ENCODE results near the gene SLC9C1.

SLC9C1 gene

GRCh38 chr3:112307557-112307956 lies 13.5 kb upstream of the SLC9C1 start:
- in situ Hi-C loops (cut with MboI; ENCODE audit: low sequenced_read_pairs), result no loop called here

DNA sequence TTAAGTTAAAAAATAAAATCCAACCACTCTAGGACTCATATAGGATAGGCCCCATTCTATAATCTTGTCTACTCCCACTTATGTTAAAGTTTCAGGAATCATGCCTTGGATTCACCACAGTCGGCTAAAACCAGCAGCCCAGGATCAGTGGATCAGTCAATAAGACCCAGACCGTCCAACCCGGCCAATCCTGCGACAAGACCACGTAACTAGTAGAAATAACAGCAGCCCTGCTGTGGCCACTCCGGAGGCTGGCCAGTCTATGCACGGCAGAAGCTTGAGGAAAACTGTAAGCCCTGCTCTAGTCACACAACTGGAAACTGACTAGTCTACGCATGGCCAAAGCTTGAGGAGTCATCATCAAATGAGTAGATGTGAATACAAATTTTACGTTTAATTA lies 12.8 kb upstream of the SLC9C1 start:
- in situ Hi-C loops (cut with MboI; ENCODE audit: low sequenced_read_pairs), result no loop called here

- in situ Hi-C loops (cut with MboI; ENCODE audit: low sequenced_read_pairs), result no loop called here
These were observed 10.6 kb upstream of the SLC9C1 start for GRCh38 chr3:112304611-112305010.

DNA sequence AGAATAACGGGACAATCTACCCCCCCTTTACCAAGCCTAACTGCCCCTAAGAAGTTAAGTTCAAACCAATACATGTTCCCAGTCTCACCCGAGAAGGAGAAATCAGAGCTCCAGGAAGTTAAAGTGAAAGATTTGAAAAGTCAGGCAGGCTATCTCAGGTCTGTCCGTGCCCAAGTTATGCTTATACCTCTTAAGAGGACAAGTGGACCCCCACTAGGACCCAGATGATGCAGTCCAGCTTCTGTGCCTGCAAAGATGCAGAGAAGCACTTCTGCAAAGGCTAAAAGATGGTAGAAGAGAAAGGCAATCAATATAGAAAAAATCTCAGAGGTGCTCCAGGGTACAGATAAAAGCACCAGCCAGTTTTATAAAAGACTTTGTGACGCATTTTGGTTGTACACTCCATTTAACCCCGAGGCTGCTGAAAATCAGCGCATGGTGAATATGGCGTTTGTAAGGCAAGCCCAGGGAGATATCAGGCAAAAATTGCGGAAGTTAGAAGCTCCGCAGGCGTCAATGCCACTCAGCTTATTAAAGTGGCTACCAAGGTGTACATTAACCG lies 9.8 kb upstream of the SLC9C1 start:
- in situ Hi-C loops (cut with MboI; ENCODE audit: low sequenced_read_pairs), result no loop called here

- in situ Hi-C loops (cut with MboI; ENCODE audit: low sequenced_read_pairs), result no loop called here
These were observed 9.1 kb upstream of the SLC9C1 start for GRCh38 chr3:112302881-112303763.

DNA sequence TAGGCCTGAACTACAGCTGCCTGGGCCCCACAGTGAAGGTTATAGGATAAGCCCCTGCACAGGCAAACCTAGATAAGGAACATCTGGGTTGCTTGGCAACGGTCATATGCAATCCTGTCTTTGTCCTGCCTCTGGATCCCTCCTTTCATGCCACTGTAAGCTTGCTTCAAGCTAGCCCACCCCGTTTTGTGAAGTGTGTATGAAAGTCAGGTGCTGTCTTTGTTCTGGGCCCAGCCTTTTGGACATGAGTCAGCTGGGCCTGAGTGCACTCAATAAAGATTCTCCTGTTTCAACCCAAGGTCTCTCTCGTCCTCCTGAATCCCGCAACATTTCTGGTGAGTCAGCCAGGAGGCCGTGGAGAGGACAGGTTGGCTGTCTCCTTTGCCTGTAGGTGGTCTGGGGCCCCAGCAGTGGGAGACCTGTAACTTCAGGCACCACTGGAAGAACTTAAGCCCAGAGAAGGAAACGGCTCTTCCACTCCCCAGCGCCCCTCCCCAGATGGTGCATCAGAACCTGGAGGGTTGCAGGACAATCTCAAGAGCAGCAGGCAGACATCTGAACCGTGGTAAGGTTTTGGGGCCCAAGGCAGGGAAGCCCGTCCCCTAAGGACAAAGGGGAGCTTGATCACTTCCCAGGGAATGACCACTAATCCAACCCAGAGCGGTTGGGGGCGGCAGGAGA lies 8.3 kb upstream of the SLC9C1 start:
- in situ Hi-C loops (cut with MboI; ENCODE audit: low sequenced_read_pairs), result no loop called here

GRCh38 chr3:112298781-112299180 lies 4.8 kb upstream of the SLC9C1 start:
- in situ Hi-C loops (cut with MboI; ENCODE audit: low sequenced_read_pairs), result no loop called here

GRCh38 chr3:112297714-112298113 lies 3.7 kb upstream of the SLC9C1 start:
- in situ Hi-C loops (cut with MboI; ENCODE audit: low sequenced_read_pairs), result no loop called here

DNA sequence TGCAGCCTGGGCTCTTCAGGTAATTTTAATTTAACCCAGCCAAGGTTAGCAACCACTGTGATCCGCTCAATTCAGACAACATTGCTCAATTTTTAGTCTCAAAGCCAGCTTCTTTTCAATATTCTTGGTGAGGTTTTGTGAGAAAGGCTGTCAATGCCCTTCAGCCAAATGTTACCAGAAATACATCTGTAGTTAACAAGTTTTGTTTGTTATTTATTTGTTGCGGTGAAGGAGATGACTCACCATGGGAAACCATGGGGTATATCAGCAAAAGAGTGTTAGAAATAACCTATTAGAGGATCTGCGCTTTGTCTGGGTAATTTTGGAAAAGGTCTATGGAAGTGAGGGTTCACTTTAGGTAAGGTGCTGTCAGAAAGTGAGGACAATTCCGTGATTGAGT lies 5.0 kb downstream of the SLC9C1 start:
- in situ Hi-C loops (cut with MboI; ENCODE audit: low sequenced_read_pairs), result no loop called here

DNA sequence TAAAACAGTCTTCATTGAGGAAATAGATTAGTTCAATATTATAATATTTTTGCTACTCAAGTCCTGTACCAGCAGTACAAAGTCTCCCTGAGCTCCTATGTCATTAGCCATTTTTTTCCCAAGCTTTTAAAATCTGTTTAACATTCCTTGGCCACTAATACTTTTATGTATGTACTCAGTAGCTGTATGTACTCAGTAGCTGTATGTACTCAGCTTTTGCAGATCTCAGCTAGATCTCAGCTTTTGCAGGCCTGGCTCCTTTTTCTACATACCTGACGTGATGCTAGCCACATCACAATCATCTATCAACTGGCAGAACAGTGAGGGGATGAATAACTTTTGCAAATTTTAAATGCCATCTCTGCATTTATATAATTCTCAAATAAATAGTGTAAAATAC lies 13.8 kb downstream of the SLC9C1 start:
- in situ Hi-C loops (cut with MboI; ENCODE audit: low sequenced_read_pairs), result no loop called here

DNA sequence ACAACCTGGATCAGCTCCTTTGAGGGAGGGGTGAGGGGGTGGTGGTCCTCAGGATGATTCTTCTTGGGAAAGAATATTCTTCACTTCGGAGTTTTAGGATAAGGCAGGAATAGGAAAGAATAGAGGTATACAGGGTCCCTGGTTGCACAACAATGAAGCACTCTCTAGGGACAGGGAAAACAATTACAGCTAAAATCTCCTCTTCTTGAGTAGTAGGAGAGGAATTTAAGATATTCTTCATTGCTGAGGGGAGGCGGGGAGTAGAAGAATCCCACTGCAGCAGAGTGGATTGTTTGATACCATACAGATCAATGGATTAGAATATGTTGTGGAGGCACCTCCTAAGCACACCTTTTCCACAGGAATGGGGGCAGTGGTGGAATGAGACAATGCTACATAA lies 20.5 kb downstream of the SLC9C1 start:
- in situ Hi-C loops (cut with MboI; ENCODE audit: low sequenced_read_pairs), result no loop called here

DNA sequence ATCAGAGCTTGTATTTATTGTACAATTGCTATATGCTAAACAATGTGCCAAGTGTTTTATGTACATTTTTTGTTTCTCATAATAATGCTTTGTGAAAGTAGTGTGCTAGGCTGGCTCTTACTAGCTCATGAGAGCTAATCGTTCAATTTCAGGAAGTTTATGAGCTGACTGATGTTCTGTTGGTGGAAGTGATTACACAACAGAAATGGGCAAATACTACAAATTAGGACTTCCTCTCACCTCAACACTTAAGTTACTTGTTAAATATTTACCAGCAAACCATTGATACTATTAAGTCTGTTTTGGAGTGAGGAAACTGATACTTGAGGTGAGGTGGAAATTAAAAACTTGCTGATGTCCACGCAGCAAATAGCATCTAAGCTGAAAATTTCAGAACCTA lies 32.3 kb downstream of the SLC9C1 start:
- in situ Hi-C loops (cut with MboI; ENCODE audit: low sequenced_read_pairs), result no loop called here

DNA sequence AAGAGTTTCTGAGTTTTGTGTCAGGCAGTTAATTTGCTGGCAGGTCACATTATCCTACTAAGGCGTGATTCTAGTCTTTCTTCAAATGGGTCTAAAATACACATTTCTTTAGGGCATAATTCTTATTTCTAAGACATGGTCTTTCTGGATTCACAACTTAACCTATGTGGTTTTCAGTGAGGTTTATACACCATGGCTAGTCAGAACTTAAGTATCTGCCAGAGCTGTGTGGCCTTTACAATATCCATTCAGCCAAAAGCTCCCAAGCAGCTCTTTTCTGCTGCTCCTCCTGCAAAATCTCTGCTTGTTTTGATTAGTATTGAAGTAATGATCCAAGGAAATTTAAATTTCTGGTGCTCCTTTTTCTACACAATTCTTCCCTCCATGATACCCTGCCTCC lies 33.5 kb downstream of the SLC9C1 start:
- in situ Hi-C loops (cut with MboI; ENCODE audit: low sequenced_read_pairs), result no loop called here

GRCh38 chr3:112253301-112253971 lies 40.6 kb downstream of the SLC9C1 start:
- in situ Hi-C loops (cut with MboI; ENCODE audit: low sequenced_read_pairs), result no loop called here

DNA sequence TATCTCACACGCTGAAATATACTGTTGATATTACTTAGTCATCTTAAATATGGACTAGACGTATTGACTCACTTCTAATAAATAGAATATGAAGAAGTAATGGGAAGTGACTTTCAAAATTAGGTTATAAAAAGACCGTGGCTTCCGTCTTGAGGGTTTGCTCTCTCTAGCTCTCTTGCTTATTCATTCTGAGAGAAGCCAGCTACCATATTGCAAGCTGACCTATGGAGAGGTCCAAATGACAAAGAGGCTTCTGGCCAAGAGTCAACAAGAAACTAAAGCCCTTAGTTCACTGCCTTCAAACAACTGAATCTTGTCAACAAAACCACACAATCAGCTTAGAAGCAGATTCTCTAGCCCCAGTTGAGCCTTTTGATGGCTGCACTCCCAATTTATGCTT lies 46.1 kb downstream of the SLC9C1 start:
- in situ Hi-C loops (cut with MboI; ENCODE audit: low sequenced_read_pairs), result no loop called here

DNA sequence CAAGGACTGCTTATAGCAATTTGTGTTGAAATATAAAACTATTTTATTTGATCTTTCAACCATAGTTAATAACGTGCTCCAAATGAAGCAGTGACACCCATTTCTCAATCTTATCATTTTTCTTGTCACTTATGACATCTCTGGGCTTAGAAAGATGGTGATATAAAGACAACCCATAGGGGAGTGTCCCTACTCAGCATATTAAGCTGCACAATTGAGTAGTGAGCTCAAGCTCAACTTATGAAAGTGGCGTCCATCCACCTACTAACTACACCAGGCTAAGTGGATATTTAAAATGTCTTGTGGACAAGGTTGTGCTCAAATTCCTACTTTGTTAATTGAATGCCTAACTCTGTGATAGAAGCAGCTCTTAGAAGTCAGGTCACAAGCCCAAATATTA lies 46.7 kb downstream of the SLC9C1 start:
- in situ Hi-C loops (cut with MboI; ENCODE audit: low sequenced_read_pairs), result no loop called here

DNA sequence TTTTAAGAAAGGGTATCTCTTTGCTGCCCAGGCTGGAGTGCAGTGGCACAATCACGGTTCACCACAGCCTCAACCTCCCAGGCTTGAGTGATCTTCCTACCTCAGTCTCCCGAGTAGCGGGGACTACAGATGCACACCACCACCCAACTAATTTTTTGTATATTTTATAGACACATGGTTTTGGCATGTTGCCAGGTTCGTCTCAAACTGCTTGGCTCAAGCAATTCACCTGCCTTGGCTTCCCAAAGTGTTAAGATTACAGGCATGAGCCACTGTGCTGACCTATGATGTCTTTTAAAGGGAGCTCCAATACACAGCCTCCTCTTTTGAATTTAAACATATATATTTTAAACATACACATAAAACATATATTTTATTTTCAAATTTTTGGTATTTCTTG lies 60.9 kb downstream of the SLC9C1 start:
- in situ Hi-C loops (cut with MboI; ENCODE audit: low sequenced_read_pairs), result no loop called here

- in situ Hi-C loops (cut with MboI; ENCODE audit: low sequenced_read_pairs), result no loop called here
These were observed 62.3 kb downstream of the SLC9C1 start for GRCh38 chr3:112231727-112232126.

DNA sequence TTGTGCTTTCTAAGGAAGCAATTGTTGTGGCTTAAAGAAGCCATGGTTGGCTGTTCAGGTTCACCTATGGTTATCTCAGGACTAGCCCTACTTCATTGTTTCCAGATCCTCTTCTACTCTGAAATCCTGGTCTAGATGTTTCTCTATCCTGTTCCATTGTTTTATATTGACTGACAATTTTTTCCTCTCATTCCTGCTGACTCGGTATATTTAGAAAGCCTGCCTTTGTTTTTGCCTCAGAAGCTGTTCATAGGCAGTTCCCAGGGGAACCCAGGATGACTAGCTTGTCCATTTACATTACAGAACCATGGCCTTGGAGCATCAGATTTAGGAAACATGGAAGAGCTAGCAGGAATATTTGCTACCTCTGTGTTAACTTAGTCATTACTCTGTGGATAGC lies 64.0 kb downstream of the SLC9C1 start:
- in situ Hi-C loops (cut with MboI; ENCODE audit: low sequenced_read_pairs), result no loop called here

- in situ Hi-C loops (cut with MboI; ENCODE audit: low sequenced_read_pairs), result no loop called here
These were observed 65.2 kb downstream of the SLC9C1 start for GRCh38 chr3:112228786-112229185.

DNA sequence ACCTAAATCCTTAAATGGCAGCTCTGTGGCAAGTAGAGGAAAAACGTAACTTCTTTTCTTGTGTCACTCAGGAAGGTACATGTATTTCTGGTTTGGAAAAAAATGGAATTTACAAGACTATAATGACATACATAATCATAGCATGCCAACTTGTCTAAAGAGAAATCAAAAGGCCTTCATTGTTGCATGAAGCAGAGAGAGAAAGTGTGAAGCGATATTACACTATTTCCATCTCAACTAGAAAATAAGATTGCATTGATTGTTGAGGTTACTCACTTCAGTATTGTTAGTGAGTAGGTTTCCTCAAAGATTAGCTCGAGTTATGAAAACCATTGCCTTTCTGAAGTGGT lies 93.7 kb downstream of the SLC9C1 start:
- in situ Hi-C loops (cut with MboI; ENCODE audit: low sequenced_read_pairs), result no loop called here

All from hTERT RPE-1 (cell line).